Activated CD4-positive, alpha-beta T cell treated with anti-CD3 and anti-CD28 coated beads for 48 hours (primary cell): ENCODE measurements around the gene CCDC149.

Experiments used
- DNase-seq: peaks from one replicate; pipeline ENCODE4 v3.0.0-alpha.2; 2020

Gene CCDC149

GRCh38 chr4:24837781-24838180, 75.1 kb downstream of the CCDC149 start:
- DNase-seq, result no peak

- DNase-seq, result no peak
Observed at GRCh38 chr4:24837336-24837735, 75.5 kb downstream of the CCDC149 start.

- no peak for DNase-seq
Observed at GRCh38 chr4:24836661-24837242, 76.1 kb downstream of the CCDC149 start.

GRCh38 chr4:24835696-24836095, 77.1 kb downstream of the CCDC149 start:
- DNase-seq, result no peak

GRCh38 chr4:24831637-24832036, 81.2 kb downstream of the CCDC149 start:
- no peak for DNase-seq

GRCh38 chr4:24824720-24825119, 88.1 kb downstream of the CCDC149 start:
- no peak for DNase-seq

GRCh38 chr4:24820541-24820940, 92.3 kb downstream of the CCDC149 start:
- no peak for DNase-seq

GRCh38 chr4:24816797-24817196, 96.0 kb downstream of the CCDC149 start:
- no peak for DNase-seq

GRCh38 chr4:24813732-24814131, 99.1 kb downstream of the CCDC149 start:
- no peak for DNase-seq

- no peak for DNase-seq
Observed at GRCh38 chr4:24810871-24811631, 101.8 kb downstream of the CCDC149 start.

GRCh38 chr4:24809815-24810405, 102.9 kb downstream of the CCDC149 start:
- no peak for DNase-seq

- no peak for DNase-seq
Observed at GRCh38 chr4:24809376-24809775, 103.5 kb downstream of the CCDC149 start.

- DNase-seq, result no peak
Observed at GRCh38 chr4:24808955-24809354, 103.9 kb downstream of the CCDC149 start.

- no peak for DNase-seq
Observed at GRCh38 chr4:24808261-24808660, 104.6 kb downstream of the CCDC149 start.

- DNase-seq, result no peak
Observed at GRCh38 chr4:24807611-24808010, 105.2 kb downstream of the CCDC149 start.

GRCh38 chr4:24806206-24806990, 106.4 kb downstream of the CCDC149 start:
- DNase-seq, result no peak

GRCh38 chr4:24805566-24805965, 107.3 kb downstream of the CCDC149 start:
- no peak for DNase-seq

GRCh38 chr4:24805067-24805466, 107.8 kb downstream of the CCDC149 start:
- no peak for DNase-seq

- no peak for DNase-seq
Observed at GRCh38 chr4:24802648-24803047, 110.2 kb downstream of the CCDC149 start.

- no peak for DNase-seq
Observed at GRCh38 chr4:24801136-24801855, 111.5 kb downstream of the CCDC149 start.

- no peak for DNase-seq
Observed at GRCh38 chr4:24800325-24800895, 112.4 kb downstream of the CCDC149 start.

- no peak for DNase-seq
Observed at GRCh38 chr4:24799544-24800324, 113.1 kb downstream of the CCDC149 start.
